Nephron progenitor cell (in vitro differentiated cells): ENCODE measurements around the gene ZBTB20.

Experiments used
- DNase-seq: peaks from one replicate; pipeline ENCODE4 v3.0.0; 2021
- H3K27ac Mint-ChIP-seq: 2 replicates; pipeline ENCODE4 v1.8.0; 2021; ENCODE audit warnings: mild to moderate bottlenecking, moderate library complexity, mixed read lengths
- H3K27me3 Mint-ChIP-seq: 2 replicates; pipeline ENCODE4 v1.8.0; 2021; ENCODE audit warnings: mild to moderate bottlenecking, low read depth, mixed read lengths; ENCODE audit not compliant: poor library complexity
- H3K36me3 Mint-ChIP-seq: 2 replicates; pipeline ENCODE4 v1.8.0; 2021; ENCODE audit warnings: low read depth, mixed read lengths
- H3K4me1 Mint-ChIP-seq: 2 replicates; pipeline ENCODE4 v1.8.0; 2021; ENCODE audit warnings: mixed read lengths
- H3K4me3 Mint-ChIP-seq: 2 replicates; pipeline ENCODE4 v1.8.0; 2021; ENCODE audit warnings: mild to moderate bottlenecking, moderate library complexity, mixed read lengths
- H3K9me3 Mint-ChIP-seq: 2 replicates; pipeline ENCODE4 v1.8.0; 2021; ENCODE audit warnings: mild to moderate bottlenecking, moderate library complexity, mixed read lengths
- TF ChIP-seq, protein P1 (sequence below): fragments of 200-600 bp; sonication (generic); IDR thresholded peaks from 2 replicates; pipeline ENCODE4 v1.5.0; 2021; ENCODE audit warnings: antibody characterized with exemption

The ZBTB20 gene

DNA sequence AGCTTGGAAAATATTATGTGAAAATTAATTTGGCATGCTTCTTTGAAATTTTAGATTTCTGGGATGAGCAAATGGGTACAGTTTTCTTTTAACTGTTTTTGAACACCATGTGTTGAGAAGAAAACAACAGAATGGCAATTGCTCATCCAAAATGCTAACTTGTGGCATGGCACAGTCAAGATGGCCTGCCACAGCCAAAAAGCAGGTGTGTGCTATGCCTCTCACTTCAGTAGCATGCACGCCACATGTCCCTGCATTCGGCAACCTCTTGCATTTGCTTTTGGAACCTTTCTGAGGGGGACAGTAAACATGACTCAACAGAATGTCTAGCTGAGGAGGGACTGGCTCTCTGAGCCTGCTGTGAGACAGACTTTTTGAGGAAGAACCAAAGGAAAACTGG is 714.8 kb downstream of the ZBTB20 start:
- TF ChIP-seq, protein P1, sequence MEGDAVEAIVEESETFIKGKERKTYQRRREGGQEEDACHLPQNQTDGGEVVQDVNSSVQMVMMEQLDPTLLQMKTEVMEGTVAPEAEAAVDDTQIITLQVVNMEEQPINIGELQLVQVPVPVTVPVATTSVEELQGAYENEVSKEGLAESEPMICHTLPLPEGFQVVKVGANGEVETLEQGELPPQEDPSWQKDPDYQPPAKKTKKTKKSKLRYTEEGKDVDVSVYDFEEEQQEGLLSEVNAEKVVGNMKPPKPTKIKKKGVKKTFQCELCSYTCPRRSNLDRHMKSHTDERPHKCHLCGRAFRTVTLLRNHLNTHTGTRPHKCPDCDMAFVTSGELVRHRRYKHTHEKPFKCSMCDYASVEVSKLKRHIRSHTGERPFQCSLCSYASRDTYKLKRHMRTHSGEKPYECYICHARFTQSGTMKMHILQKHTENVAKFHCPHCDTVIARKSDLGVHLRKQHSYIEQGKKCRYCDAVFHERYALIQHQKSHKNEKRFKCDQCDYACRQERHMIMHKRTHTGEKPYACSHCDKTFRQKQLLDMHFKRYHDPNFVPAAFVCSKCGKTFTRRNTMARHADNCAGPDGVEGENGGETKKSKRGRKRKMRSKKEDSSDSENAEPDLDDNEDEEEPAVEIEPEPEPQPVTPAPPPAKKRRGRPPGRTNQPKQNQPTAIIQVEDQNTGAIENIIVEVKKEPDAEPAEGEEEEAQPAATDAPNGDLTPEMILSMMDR: no peak
- H3K4me3 Mint-ChIP-seq: no peak overlapping the region
- no peaks in the 10 kb centered on the region for H3K36me3 Mint-ChIP-seq
- H3K4me1 Mint-ChIP-seq: no peaks in the 10 kb centered on the region
- DNase-seq: no peak
- no peak overlapping the region for H3K27ac Mint-ChIP-seq
- H3K27me3 Mint-ChIP-seq: peaks cover 3% of the 10 kb centered on the region
- H3K9me3 Mint-ChIP-seq: no peaks in the 10 kb centered on the region

- no peak overlapping the region for H3K27ac Mint-ChIP-seq
- DNase-seq: no peak
- TF ChIP-seq, protein P1: no peak
These were observed 719.0 kb downstream of the ZBTB20 start for GRCh38 chr3:114428044-114428595.

DNA sequence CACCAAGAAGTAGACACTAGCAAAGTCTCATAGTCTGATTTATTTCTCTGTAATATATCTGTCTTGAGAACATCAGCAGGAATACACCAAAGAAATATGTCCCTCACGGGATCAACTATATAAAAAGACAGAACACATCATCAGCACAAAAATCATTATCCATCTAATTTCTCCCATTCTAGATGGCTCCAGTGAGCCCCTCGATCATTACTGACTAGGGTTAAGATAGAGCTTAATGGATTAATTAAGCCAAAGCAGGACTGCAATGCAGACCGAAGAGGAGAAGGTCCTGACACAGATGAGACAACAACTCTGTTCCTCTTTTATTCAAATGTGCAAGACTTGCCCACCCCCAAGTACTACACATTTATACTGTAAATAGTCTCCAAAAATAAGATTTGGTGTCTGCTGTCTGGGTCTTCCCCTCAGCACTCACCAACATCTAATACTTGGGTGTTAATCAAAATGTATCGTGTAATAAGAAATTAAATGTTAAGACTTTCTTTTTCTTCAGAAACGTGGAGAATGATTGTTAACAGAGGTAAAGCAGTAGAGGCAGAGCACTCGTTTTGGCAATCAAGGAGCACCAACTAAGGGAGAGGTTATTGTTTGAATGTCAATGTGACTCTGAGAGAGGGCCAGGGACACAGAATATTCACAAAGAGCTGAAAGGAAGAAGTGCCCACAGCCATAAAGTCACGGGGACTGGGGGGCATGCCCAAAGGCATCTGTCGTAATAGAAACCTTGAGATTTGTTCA is 719.6 kb downstream of the ZBTB20 start:
- Mint-ChIP-seq H3K9me3 (peaks cover 4% of the 10 kb centered on the region), H3K27ac (no peak overlapping the region), H3K4me3 (no peak overlapping the region), H3K36me3 (no peaks in the 10 kb centered on the region), H3K4me1 (no peaks in the 10 kb centered on the region), H3K27me3 (no peaks in the 10 kb centered on the region)
- TF ChIP-seq, protein P1: no peak
- no peak for DNase-seq

More at GRCh38 chr3:114428044-114428595, 719.0 kb downstream of the ZBTB20 start:
- H3K27me3 Mint-ChIP-seq: no peaks in the 10 kb centered on the region
- H3K4me3 Mint-ChIP-seq: no peak overlapping the region
- H3K36me3 Mint-ChIP-seq: no peaks in the 10 kb centered on the region
- no peaks in the 10 kb centered on the region for H3K4me1 Mint-ChIP-seq
- H3K9me3 Mint-ChIP-seq: peaks cover 4% of the 10 kb centered on the region

- H3K27ac Mint-ChIP-seq: no peak overlapping the region
- no peak for DNase-seq
- H3K27me3 Mint-ChIP-seq: no peaks in the 10 kb centered on the region
- TF ChIP-seq, protein P1: no peak
- H3K36me3 Mint-ChIP-seq: no peaks in the 10 kb centered on the region
- peaks cover 4% of the 10 kb centered on the region for H3K9me3 Mint-ChIP-seq
- H3K4me3 Mint-ChIP-seq: no peak overlapping the region
- no peaks in the 10 kb centered on the region for H3K4me1 Mint-ChIP-seq
These were observed 722.8 kb downstream of the ZBTB20 start for GRCh38 chr3:114424337-114424736.

DNA sequence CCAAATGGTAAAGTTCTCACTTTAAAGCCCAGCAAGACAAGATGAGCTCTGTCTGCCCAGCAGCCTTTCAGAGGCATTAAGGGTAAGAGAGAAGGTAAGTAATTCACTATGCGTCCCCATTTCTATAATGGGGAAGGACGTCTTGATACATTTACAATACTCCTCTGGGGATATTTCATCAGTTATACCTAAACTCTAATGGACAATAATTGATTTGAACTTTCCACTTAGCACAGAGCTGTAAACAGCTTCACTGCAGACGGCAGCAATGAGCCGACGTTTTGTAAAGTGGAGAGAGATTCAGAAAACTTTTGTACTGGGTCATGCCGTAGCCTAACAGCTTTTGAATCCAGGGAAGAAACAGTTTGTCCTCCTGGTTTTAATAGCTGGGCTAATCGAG is 725.9 kb downstream of the ZBTB20 start:
- DNase-seq: no peak
- Mint-ChIP-seq H3K4me3 (no peak overlapping the region), H3K36me3 (no peaks in the 10 kb centered on the region), H3K27ac (no peak overlapping the region), H3K27me3 (no peaks in the 10 kb centered on the region), H3K4me1 (no peaks in the 10 kb centered on the region), H3K9me3 (peaks cover under 1% of the 10 kb centered on the region)
- TF ChIP-seq, protein P1: no peak

DNA sequence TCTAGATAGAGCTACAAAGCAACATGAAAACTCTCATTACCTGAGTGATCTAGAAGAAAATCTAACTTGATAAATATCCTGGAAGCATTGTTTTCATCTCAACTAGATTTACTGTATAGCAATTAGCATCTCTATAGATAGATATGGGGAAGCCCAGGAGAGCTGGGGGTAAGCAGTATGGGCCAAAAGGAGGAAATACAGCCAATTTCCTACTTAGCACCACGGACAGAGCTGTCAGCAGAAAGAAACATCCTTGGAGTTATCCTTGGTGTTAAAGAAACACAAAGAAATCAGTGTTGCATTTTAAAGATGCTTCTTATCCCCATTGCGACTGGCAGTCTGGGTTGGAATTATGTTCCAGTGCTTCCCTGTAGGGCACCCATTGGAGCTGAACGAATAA is 727.0 kb downstream of the ZBTB20 start:
- Mint-ChIP-seq H3K4me3 (no peak overlapping the region), H3K27me3 (no peaks in the 10 kb centered on the region), H3K9me3 (no peaks in the 10 kb centered on the region), H3K4me1 (no peaks in the 10 kb centered on the region), H3K27ac (no peak overlapping the region), H3K36me3 (no peaks in the 10 kb centered on the region)
- TF ChIP-seq, protein P1: no peak
- DNase-seq: no peak
